ENCODE measurements around the gene DEFB128. TPM values are rescaled to one million over a fixed set of nuclear protein-coding genes. Genes with fewer than 3 reads are reported as not detected.

Gene DEFB128
- total RNA-seq = not detected

DNA sequence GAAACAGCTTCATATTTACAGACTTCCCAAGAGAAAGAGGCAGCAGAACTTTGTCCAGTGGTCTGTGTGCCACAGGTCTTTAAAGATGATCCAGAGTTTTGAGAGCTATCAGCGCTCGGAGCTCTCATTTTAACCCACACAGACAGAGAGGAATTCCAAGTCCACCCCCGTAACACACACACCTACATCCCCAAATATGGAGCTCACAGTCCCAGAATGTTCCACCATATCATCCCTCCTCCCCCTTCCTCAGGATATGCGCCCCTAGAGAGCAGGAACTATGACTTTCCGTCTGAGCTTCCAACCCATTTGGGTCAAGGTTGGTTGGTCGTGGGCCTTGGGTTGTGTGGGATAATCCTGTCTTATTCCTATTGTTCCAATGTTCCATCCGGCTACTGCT, at the start of gene DEFB128:
TSS of gene DEFB128 (minus strand) at position 101 of the 400 bp plus-strand sequence. CDS start at position 13, 88 bp downstream.
- H3K4me1 ChIP-seq = no peaks in the 10 kb centered on the region
- TF ChIP-seq POLR2A (IDR thresholded peaks at IDR 0.05) = no peak
- TF ChIP-seq, protein P1, sequence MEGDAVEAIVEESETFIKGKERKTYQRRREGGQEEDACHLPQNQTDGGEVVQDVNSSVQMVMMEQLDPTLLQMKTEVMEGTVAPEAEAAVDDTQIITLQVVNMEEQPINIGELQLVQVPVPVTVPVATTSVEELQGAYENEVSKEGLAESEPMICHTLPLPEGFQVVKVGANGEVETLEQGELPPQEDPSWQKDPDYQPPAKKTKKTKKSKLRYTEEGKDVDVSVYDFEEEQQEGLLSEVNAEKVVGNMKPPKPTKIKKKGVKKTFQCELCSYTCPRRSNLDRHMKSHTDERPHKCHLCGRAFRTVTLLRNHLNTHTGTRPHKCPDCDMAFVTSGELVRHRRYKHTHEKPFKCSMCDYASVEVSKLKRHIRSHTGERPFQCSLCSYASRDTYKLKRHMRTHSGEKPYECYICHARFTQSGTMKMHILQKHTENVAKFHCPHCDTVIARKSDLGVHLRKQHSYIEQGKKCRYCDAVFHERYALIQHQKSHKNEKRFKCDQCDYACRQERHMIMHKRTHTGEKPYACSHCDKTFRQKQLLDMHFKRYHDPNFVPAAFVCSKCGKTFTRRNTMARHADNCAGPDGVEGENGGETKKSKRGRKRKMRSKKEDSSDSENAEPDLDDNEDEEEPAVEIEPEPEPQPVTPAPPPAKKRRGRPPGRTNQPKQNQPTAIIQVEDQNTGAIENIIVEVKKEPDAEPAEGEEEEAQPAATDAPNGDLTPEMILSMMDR (IDR thresholded peaks at IDR 0.05) = no peak
- DNase-seq = no peak
- no peaks in the 10 kb centered on the region for H3K9me3 ChIP-seq
- H3K36me3 ChIP-seq = no peaks in the 10 kb centered on the region
- H3K27me3 ChIP-seq = no peaks in the 10 kb centered on the region
- no peak within 1 kb of the TSS for H3K27ac ChIP-seq
- H3K4me3 ChIP-seq = no peak within 1 kb of the TSS

DNA sequence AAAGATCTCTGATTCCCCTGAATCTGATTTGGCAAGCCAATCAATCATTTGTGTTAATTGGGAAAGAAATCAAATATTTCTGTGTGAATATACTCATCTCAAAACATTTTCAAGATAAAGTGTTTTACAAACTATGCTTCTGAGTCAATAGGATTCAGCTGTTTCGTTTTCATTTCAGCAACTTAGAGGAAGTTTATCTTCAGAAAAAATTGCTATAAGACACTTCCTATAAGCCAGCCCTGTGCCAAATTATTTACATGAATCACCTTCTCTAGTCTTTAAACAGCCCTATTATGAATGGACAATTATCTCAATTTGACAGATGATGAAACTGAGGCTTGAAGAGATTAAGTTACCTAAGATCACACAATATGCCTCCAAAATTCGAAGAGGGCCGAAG, 48.4 kb upstream of the DEFB128 start:
- Histone ChIP-seq H3K27ac (peak overlapping the region in 2 of 4 donors; percentile 33 to 43), H3K4me1 (peaks cover 0 to 4% (median 0%) of the 10 kb centered on the region in 4 donors), H3K9me3 (no peaks in the 10 kb centered on the region), H3K4me3 (peak overlapping the region in 3 of 4 donors; percentile 14 to 16 (median 16)), H3K36me3 (no peaks in the 10 kb centered on the region), H3K27me3 (no peaks in the 10 kb centered on the region)
- DNase-seq = no peak
- TF ChIP-seq, protein P1 (IDR thresholded peaks at IDR 0.05) = no peak
- no peak for TF ChIP-seq POLR2A (IDR thresholded peaks at IDR 0.05)

DNA sequence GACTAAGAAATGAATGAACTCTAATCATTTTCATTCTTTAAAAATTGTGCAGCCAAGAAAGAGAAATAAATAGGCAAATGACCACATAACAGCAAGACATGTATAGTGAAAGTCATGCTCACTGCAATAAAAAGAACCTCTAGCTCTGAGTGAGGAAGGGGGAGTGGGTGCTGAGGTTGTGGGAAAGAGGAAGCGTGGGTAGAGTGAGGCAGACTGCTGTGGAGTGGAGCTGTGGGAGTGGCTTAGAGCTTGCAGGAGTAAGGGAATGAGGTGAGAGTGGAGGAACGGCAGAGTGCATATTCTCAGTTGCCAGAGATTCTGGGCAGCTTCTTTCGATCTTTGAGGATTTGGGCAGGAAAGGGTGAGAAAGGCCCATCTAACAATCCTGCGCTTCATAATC, 48.0 kb upstream of the DEFB128 start:
- peaks cover 0 to 4% (median 0%) of the 10 kb centered on the region in 4 donors for H3K4me1 ChIP-seq
- no peaks in the 10 kb centered on the region for H3K9me3 ChIP-seq
- TF ChIP-seq, protein P1 (IDR thresholded peaks at IDR 0.05) = no peak
- no peak for TF ChIP-seq POLR2A (IDR thresholded peaks at IDR 0.05)
- H3K36me3 ChIP-seq = no peaks in the 10 kb centered on the region
- peak in 1 of 3 donors; percentile 41 for DNase-seq
- H3K27ac ChIP-seq = peak overlapping the region in 2 of 4 donors; percentile 33 to 43
- H3K4me3 ChIP-seq = peak overlapping the region in 3 of 4 donors; percentile 14 to 16 (median 16)
- H3K27me3 ChIP-seq = no peaks in the 10 kb centered on the region

DNA sequence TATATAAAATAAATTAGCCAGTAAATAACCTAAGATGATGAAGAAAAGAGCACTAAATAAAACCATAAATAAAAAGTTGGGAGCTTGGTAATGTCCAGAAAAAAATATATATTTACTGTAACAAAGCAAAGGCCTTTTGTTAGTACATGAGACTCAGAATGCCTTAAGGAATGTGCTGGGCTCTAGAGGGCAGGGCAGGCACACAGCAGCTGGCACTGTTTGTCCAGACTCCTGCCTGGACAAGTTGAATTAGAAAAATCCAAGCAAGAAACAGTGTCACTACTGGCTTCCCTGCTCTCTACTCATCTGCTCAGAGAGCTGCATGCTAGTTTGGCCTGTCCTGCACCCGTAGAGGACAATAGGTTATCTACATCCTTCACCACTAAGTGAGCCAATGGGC, 46.4 kb upstream of the DEFB128 start:
- Histone ChIP-seq H3K4me1 (peaks cover 0 to 4% (median 0%) of the 10 kb centered on the region in 4 donors), H3K4me3 (no peak overlapping the region), H3K36me3 (no peaks in the 10 kb centered on the region), H3K9me3 (no peaks in the 10 kb centered on the region), H3K27ac (no peak overlapping the region), H3K27me3 (no peaks in the 10 kb centered on the region)
- TF ChIP-seq, protein P1 (IDR thresholded peaks at IDR 0.05) = no peak
- no peak for TF ChIP-seq POLR2A (IDR thresholded peaks at IDR 0.05)
- no peak for DNase-seq

DNA sequence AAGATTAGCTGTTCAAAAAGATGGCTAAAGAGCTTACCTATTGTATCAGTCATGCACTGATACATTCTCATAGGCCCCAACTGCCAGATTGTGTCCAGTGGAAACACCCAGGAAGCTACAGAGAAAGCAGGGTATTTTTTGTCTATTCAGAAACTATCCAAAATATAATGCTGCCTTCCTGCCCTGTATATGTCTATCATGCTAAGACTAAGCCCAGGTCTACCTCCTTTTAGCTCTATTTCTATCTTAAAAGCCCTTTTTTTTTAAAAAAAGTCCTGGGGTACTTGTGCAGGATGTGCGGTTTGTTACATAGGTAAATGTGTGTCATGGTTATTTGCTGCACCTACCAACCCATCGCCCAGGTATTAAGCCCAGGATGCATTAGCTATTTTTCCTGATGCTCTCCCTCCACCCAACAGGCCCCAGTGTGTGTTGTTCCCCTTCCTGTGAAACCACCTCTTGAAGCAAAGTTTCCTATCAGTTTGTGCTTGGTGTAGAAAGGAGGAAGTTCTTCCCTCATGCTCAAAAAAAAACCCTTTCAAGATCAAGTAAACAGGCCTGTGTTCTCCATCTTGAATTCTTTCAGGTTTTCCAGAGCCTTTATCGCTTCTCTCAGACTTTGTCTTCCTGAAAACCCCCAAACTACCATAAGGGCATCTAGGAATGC, 38.1 kb upstream of the DEFB128 start:
- DNase-seq = no peak
- Histone ChIP-seq H3K27me3 (no peaks in the 10 kb centered on the region), H3K4me1 (no peaks in the 10 kb centered on the region), H3K36me3 (no peaks in the 10 kb centered on the region), H3K27ac (no peak overlapping the region), H3K4me3 (no peak overlapping the region), H3K9me3 (no peaks in the 10 kb centered on the region)
- TF ChIP-seq, protein P1 (IDR thresholded peaks at IDR 0.05) = no peak
- no peak for TF ChIP-seq POLR2A (IDR thresholded peaks at IDR 0.05)
